ENCODE results near the gene NRL.

The NRL gene

GRCh38 chr14:24071144-24071697, 43.5 kb downstream of the NRL start, which contains the start of gene CPNE6:
Gene CPNE6 (plus strand): TSS chr14:24071562. CDS start chr14:24072937, 1,375 bp downstream.
- H3K27ac ChIP-seq = no peak within 1 kb of the TSS
- TF ChIP-seq, protein P1, sequence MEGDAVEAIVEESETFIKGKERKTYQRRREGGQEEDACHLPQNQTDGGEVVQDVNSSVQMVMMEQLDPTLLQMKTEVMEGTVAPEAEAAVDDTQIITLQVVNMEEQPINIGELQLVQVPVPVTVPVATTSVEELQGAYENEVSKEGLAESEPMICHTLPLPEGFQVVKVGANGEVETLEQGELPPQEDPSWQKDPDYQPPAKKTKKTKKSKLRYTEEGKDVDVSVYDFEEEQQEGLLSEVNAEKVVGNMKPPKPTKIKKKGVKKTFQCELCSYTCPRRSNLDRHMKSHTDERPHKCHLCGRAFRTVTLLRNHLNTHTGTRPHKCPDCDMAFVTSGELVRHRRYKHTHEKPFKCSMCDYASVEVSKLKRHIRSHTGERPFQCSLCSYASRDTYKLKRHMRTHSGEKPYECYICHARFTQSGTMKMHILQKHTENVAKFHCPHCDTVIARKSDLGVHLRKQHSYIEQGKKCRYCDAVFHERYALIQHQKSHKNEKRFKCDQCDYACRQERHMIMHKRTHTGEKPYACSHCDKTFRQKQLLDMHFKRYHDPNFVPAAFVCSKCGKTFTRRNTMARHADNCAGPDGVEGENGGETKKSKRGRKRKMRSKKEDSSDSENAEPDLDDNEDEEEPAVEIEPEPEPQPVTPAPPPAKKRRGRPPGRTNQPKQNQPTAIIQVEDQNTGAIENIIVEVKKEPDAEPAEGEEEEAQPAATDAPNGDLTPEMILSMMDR (conservative IDR thresholded peaks at IDR 0.05) = no peak
- TF ChIP-seq ZFX (IDR thresholded peaks at IDR 0.05) = no peak

DNA sequence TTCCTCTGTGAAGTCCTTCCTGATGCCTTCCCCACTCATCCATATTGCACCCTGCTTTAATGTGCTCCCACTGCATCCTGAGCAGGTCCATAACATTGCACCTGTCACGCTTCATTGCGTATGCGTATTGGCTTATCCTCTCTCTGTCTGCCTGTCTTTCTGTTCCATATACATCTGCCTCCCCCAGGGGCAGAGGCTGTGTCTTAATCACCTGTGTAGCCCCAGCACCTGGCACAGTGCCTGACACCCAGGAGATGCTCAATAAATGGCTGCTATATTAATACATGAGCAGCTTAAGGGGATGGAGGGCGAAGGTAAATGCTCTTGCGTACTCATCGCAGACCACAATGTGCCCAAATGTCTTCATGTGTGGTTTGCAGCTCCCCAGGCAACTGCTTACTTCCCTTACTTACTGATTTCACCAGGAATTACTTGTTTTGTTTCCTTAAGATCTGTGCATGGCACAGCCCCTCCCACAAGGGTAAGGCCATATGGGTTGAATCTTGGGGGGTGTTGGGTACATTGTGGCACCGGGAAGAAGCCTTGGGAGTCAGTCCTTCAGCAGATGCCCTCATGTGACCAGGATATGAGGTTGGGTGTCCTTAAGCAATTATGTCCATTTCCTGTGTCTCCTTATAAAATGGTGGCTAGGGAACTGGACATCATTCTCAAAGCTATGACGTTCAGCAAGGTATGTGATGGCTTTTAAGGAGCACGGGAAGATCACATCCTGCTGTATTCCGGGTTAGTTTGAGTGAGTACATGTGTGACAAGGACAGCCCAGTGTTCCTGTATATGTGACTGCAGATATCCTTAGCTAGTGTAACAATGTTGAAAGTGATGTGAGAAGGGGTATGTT, 44.2 kb downstream of the NRL start:
- H3K27ac ChIP-seq = no peak overlapping the region
- TF ChIP-seq, protein P1 (conservative IDR thresholded peaks at IDR 0.05) = no peak
- no peak for TF ChIP-seq ZFX (IDR thresholded peaks at IDR 0.05)

GRCh38 chr14:24069411-24069735, 45.4 kb downstream of the NRL start:
- no peak overlapping the region for H3K27ac ChIP-seq
- TF ChIP-seq, protein P1 (conservative IDR thresholded peaks at IDR 0.05) = no peak
- TF ChIP-seq ZFX (IDR thresholded peaks at IDR 0.05) = no peak

GRCh38 chr14:24068711-24069410, 45.9 kb downstream of the NRL start:
- TF ChIP-seq, protein P1 (conservative IDR thresholded peaks at IDR 0.05) = no peak
- H3K27ac ChIP-seq = no peak overlapping the region

DNA sequence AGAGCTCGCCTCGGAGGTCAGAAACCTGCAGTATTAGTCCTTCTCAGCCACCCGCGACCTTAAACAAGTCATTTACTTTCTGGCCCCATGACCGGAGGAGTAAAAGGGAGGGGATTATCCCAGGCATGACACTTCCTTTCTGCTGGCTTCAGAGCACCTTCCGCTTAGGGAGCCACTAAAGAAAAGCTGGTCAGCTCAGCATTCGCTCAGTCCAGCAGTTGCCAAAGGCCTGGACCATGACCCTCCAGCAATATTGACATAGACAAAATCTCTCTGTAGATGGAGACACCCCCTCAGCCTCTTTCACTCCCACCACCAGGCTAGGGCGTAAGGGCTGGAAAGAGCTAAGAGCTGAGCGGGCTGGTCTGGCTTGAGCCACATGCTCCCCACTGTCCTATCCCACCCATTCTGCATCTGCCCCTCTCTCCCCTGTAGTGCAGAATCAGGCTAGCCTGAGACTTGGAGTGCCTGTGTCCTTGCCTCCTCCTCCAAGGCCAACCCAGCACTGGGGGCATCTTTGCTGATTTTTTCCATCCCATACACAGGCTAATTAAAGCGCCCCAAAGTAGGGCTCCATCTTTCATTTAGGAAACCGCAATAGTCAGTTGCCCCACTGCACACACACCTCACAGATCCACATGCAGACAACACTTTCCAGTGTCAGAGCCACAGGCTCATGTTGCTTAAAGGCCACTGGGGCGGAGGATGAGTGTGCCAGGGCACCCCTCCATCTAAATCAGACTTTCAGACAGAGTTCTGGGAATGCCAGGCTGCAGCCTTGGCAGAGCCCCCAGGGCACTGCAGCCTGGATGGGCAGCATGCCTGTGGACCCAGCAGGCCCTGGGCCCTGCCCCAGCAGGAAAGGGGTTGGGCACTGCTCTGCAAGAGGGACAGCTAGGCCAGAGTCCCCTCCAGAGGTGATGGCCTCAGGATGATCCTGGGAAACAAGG, 47.3 kb downstream of the NRL start:
- no peak overlapping the region for H3K27ac ChIP-seq
- no peak for TF ChIP-seq ZFX (IDR thresholded peaks at IDR 0.05)
- TF ChIP-seq, protein P1 (conservative IDR thresholded peaks at IDR 0.05) = no peak

- TF ChIP-seq ZFX (IDR thresholded peaks at IDR 0.05) = no peak
- TF ChIP-seq, protein P1 (conservative IDR thresholded peaks at IDR 0.05) = no peak
- H3K27ac ChIP-seq = no peak overlapping the region
These were observed 48.1 kb downstream of the NRL start for GRCh38 chr14:24066496-24067132.
